HepG2 (cell line): ENCODE results near the gene MYOM1. TPM values are rescaled to one million over a fixed set of nuclear protein-coding genes. Genes with fewer than 3 reads are reported as not detected.

Experiments
- HIVEP1 ChIP-seq: sonication (generic); formaldehyde crosslinking; IDR thresholded peaks from 2 replicates; pipeline ENCODE4 v1.4.0; 2020; ENCODE audit warnings: mild to moderate bottlenecking, missing genetic modification reagents
- HNRNPUL1 ChIP-seq: fragments of 200-400 bp; formaldehyde crosslinking; IDR thresholded peaks from 2 replicates; pipeline ENCODE4 v1.6.1; 2017; ENCODE audit warnings: low read depth, mild to moderate bottlenecking, low read length, moderate library complexity
- HOXA7 ChIP-seq: sonication (generic); formaldehyde crosslinking; IDR thresholded peaks from 2 replicates; pipeline ENCODE4 v1.8.1; 2022; ENCODE audit warnings: mild to moderate bottlenecking, missing genetic modification reagents, moderate library complexity
- MEIS1 ChIP-seq: sonication (generic); formaldehyde crosslinking; IDR thresholded peaks from 2 replicates; pipeline ENCODE4 v1.9.0; 2021; ENCODE audit warnings: mild to moderate bottlenecking, missing genetic modification reagents, moderate library complexity, borderline replicate concordance
- PAX8 ChIP-seq: sonication (generic); formaldehyde crosslinking; IDR thresholded peaks from 2 replicates; pipeline ENCODE4 v1.8.0; 2022; ENCODE audit warnings: mild to moderate bottlenecking, missing genetic modification reagents, borderline replicate concordance
- RERE ChIP-seq: IDR thresholded peaks from 2 replicates; pipeline ENCODE4 v1.6.1; 2016; ENCODE audit warnings: low read depth, missing genetic modification reagents, missing compliant biosample characterization
- SIX1 ChIP-seq: sonication (generic); formaldehyde crosslinking; IDR thresholded peaks from 2 replicates; pipeline ENCODE4 v1.4.0; 2020; ENCODE audit warnings: missing genetic modification reagents, borderline replicate concordance
- TEAD3 ChIP-seq: optimal IDR thresholded peaks from 2 replicates; pipeline ENCODE3; 2016; ENCODE audit warnings: borderline replicate concordance
- TEF ChIP-seq: sonication (generic); formaldehyde crosslinking; IDR thresholded peaks from 2 replicates; pipeline ENCODE4 v1.5.0; 2020; ENCODE audit warnings: missing genetic modification reagents
- ZBTB3 ChIP-seq: sonication (generic); formaldehyde crosslinking; IDR thresholded peaks from 2 replicates; pipeline ENCODE4 v1.4.0; 2020; ENCODE audit warnings: low read depth, mild to moderate bottlenecking, moderate library complexity, missing genetic modification reagents, borderline replicate concordance
- ZBTB42 ChIP-seq: sonication (generic); formaldehyde crosslinking; IDR thresholded peaks from 2 replicates; pipeline ENCODE4 v1.5.0; 2020; ENCODE audit warnings: mild to moderate bottlenecking, missing genetic modification reagents
- ZC3H13 ChIP-seq: sonication (generic); formaldehyde crosslinking; IDR thresholded peaks from 2 replicates; pipeline ENCODE4 v1.8.1; 2023; ENCODE audit warnings: mild to moderate bottlenecking, missing genetic modification reagents, moderate library complexity
- ZFP36L2 ChIP-seq: sonication (generic); formaldehyde crosslinking; IDR thresholded peaks from 2 replicates; pipeline ENCODE4 v1.4.0; 2020; ENCODE audit warnings: missing genetic modification reagents
- ZKSCAN8 ChIP-seq: IDR thresholded peaks from 2 replicates; pipeline ENCODE4 v1.6.1; 2016; ENCODE audit warnings: borderline replicate concordance, missing genetic modification reagents, missing compliant biosample characterization
- ZNF280B ChIP-seq: sonication (generic); formaldehyde crosslinking; IDR thresholded peaks from 2 replicates; pipeline ENCODE4 v1.5.0; 2020; ENCODE audit warnings: missing genetic modification reagents, mild to moderate bottlenecking, borderline replicate concordance
- ZNF282 ChIP-seq: fragments of 450-650 bp; IDR thresholded peaks from 2 replicates; pipeline ENCODE4 v1.6.1; 2018; ENCODE audit not compliant: partially characterized antibody
- ZNF296 ChIP-seq: sonication (generic); formaldehyde crosslinking; conservative IDR thresholded peaks from 2 replicates; pipeline ENCODE4 v1.5.0; 2020; ENCODE audit warnings: mild to moderate bottlenecking, missing genetic modification reagents
- ZNF678 ChIP-seq: sonication (generic); formaldehyde crosslinking; IDR thresholded peaks from 2 replicates; pipeline ENCODE4 v1.4.0; 2020; ENCODE audit warnings: mild to moderate bottlenecking, missing genetic modification reagents
- ZNF780A ChIP-seq: sonication (generic); formaldehyde crosslinking; IDR thresholded peaks from 2 replicates; pipeline ENCODE4 v1.8.0; 2022; ENCODE audit warnings: mild to moderate bottlenecking, missing genetic modification reagents, moderate library complexity
- ZNF816 ChIP-seq: sonication (generic); formaldehyde crosslinking; IDR thresholded peaks from 2 replicates; pipeline ENCODE4 v1.8.0; 2022; ENCODE audit warnings: missing genetic modification reagents, mild to moderate bottlenecking, borderline replicate concordance
- polyA plus RNA-seq, 8 experiments: library from polyadenylated mRNA; depleted of rRNA in 3 of 8; stranded (reverse) in 7 of 8; unstranded in 1 of 8; fragments of >200 nt; fragmentation: Illumina TruSeq in 4 of 8; extraction: Trizol in 4 of 8; gene quantifications; 2 replicates each; pipeline versions ENCODE4 v1.2.1 to v1.2.3, GENCODE V29; 2011 to 2016; ENCODE audit warnings: low read depth in 4 of 8, missing spikeins in 1 of 8, mixed read lengths in 1 of 8; ENCODE audit not compliant: insufficient read depth in 1 of 8
- total RNA-seq, 5 experiments: library from RNA; depleted of rRNA; stranded (reverse); fragments of >200 nt; fragmentation: Illumina TruSeq; extraction: Trizol; gene quantifications; 2 replicates each; pipeline ENCODE4 v1.2.3, GENCODE V29; 2016; ENCODE audit warnings: low read depth in 1 of 5
- TF ChIP-seq, protein P1 (sequence below): sonication (generic); formaldehyde crosslinking; IDR thresholded peaks from 2 replicates; pipeline ENCODE4 v1.4.0; 2020; ENCODE audit warnings: missing genetic modification reagents
- TF ChIP-seq, protein P2 (sequence below): sonication (generic); formaldehyde crosslinking; conservative IDR thresholded peaks from 2 replicates; pipeline ENCODE4 v1.4.0; 2020; ENCODE audit warnings: missing genetic modification reagents

The MYOM1 gene
- total and polyA plus RNA-seq, 2 of the 13 experiments (the other 11 are each of a cell fraction or from before 2014, with no cell fraction given) = 0.46 to 0.98 TPM

- TF ChIP-seq HIVEP1 (CRISPR knock-in tag) (no peak), ZNF780A (CRISPR knock-in tag) (no peak), ZNF816 (CRISPR knock-in tag) (no peak), RERE (CRISPR knock-in tag) (no peak), HOXA7 (CRISPR knock-in tag) (no peak), HNRNPUL1 (no peak), MEIS1 (CRISPR knock-in tag) (no peak), ZNF280B (CRISPR knock-in tag) (no peak), TEF (CRISPR knock-in tag) (no peak), ZFP36L2 (no peak), ZKSCAN8 (CRISPR knock-in tag) (0 out of 2 replicates have a peak, but pooled peaks have one; percentile 23), ZC3H13 (CRISPR knock-in tag) (no peak), SIX1 (CRISPR knock-in tag) (0 out of 2 replicates have a peak, but pooled peaks have one; percentile 18), ZNF282 (no peak), ZBTB3 (CRISPR knock-in tag) (no peak), TEAD3 (no peak), ZBTB42 (CRISPR knock-in tag) (no peak), PAX8 (CRISPR knock-in tag) (no peak), ZNF678 (CRISPR knock-in tag) (no peak), ZNF296 (CRISPR knock-in tag) (no peak)
- TF ChIP-seq, protein P1, sequence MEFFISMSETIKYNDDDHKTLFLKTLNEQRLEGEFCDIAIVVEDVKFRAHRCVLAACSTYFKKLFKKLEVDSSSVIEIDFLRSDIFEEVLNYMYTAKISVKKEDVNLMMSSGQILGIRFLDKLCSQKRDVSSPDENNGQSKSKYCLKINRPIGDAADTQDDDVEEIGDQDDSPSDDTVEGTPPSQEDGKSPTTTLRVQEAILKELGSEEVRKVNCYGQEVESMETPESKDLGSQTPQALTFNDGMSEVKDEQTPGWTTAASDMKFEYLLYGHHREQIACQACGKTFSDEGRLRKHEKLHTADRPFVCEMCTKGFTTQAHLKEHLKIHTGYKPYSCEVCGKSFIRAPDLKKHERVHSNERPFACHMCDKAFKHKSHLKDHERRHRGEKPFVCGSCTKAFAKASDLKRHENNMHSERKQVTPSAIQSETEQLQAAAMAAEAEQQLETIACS (CRISPR knock-in tag) = no peak
- TF ChIP-seq, protein P2, sequence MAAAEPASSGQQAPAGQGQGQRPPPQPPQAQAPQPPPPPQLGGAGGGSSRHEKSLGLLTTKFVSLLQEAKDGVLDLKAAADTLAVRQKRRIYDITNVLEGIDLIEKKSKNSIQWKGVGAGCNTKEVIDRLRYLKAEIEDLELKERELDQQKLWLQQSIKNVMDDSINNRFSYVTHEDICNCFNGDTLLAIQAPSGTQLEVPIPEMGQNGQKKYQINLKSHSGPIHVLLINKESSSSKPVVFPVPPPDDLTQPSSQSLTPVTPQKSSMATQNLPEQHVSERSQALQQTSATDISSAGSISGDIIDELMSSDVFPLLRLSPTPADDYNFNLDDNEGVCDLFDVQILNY (CRISPR knock-in tag) = no peak
Measured at GRCh38 chr18:3074087-3074486, 145.7 kb downstream of the MYOM1 start (continued).
